Breast epithelium (tissue), 3 donors: Measurements from ENCODE around the gene CHST10.

Experiments used
- POLR2A ChIP-seq: fragments of 450-650 bp; IDR thresholded peaks from one replicate; pipeline ENCODE4 v1.6.1; 2016; ENCODE audit warnings: antibody characterized with exemption, mild to moderate bottlenecking, moderate library complexity
- POLR2AphosphoS5 ChIP-seq, 3 donors: sonication (generic); formaldehyde crosslinking; IDR thresholded peaks; one replicate each; pipeline ENCODE4 v1.6.1; 2017; ENCODE audit warnings: antibody characterized with exemption in 3 of 3
- TF ChIP-seq, protein P1 (sequence below), 3 donors: fragments of 450-650 bp; IDR thresholded peaks; one replicate each; pipeline ENCODE4 v1.5.1; 2016 to 2017; ENCODE audit warnings: antibody characterized with exemption in 3 of 3, mild to moderate bottlenecking in 3 of 3, moderate library complexity in 3 of 3

DNA sequence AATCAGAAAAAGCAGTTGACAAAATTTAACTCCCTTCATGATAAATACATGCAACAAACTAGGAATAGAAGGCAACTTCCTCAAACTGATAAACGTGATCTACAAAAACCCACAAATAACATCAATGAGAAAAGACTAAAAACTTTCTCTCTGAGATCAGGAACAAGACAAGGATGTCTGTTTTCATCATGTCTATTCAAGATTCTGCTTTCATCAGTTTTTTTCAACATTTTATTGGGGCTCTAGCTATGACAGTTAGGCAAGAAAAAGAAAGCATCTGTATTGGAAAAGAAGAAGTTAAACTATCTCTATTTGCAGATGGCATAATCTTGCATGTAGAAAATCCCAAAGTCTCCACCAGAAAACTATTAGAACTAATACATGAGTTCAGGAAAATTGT, 12.3 kb upstream of the CHST10 start:
- TF ChIP-seq, protein P1, sequence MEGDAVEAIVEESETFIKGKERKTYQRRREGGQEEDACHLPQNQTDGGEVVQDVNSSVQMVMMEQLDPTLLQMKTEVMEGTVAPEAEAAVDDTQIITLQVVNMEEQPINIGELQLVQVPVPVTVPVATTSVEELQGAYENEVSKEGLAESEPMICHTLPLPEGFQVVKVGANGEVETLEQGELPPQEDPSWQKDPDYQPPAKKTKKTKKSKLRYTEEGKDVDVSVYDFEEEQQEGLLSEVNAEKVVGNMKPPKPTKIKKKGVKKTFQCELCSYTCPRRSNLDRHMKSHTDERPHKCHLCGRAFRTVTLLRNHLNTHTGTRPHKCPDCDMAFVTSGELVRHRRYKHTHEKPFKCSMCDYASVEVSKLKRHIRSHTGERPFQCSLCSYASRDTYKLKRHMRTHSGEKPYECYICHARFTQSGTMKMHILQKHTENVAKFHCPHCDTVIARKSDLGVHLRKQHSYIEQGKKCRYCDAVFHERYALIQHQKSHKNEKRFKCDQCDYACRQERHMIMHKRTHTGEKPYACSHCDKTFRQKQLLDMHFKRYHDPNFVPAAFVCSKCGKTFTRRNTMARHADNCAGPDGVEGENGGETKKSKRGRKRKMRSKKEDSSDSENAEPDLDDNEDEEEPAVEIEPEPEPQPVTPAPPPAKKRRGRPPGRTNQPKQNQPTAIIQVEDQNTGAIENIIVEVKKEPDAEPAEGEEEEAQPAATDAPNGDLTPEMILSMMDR (IDR thresholded peaks at IDR 0.05): no peak
- TF ChIP-seq POLR2A: no peak
- TF ChIP-seq POLR2AphosphoS5 (IDR thresholded peaks at IDR 0.05): no peak
